Lower leg skin (tissue), 3 donors: ENCODE measurements around the gene UBE2E2.

Source experiments
- CTCF ChIP-seq, 3 donors: fragments of 450-650 bp; IDR thresholded peaks; one replicate each; pipeline ENCODE4 v1.5.1; 2016; ENCODE audit warnings: antibody characterized with exemption in 3 of 3, mild to moderate bottlenecking in 3 of 3, moderate library complexity in 2 of 3
- POLR2A ChIP-seq, 2 donors: fragments of 450-650 bp; IDR thresholded peaks; one replicate each; pipeline ENCODE4 v1.6.1; 2016 to 2017; ENCODE audit warnings: antibody characterized with exemption in 2 of 2, mild to moderate bottlenecking in 1 of 2, moderate library complexity in 1 of 2

- TF ChIP-seq CTCF (IDR thresholded peaks at IDR 0.05) (no peak), POLR2A (IDR thresholded peaks at IDR 0.05) (no peak)
These were observed 16.4 kb downstream of the UBE2E2 start for GRCh38 chr3:23219552-23219951.
